GM12801 (cell line): ENCODE data around the gene LRRC46.

ENCODE experiments used
- TF ChIP-seq, protein P1 (sequence below): IDR thresholded peaks from one replicate; pipeline ENCODE4 v1.5.1; 2011; ENCODE audit warnings: control low read depth; ENCODE audit not compliant: insufficient read length; ENCODE audit errors: extremely low read depth

LRRC46 gene

DNA sequence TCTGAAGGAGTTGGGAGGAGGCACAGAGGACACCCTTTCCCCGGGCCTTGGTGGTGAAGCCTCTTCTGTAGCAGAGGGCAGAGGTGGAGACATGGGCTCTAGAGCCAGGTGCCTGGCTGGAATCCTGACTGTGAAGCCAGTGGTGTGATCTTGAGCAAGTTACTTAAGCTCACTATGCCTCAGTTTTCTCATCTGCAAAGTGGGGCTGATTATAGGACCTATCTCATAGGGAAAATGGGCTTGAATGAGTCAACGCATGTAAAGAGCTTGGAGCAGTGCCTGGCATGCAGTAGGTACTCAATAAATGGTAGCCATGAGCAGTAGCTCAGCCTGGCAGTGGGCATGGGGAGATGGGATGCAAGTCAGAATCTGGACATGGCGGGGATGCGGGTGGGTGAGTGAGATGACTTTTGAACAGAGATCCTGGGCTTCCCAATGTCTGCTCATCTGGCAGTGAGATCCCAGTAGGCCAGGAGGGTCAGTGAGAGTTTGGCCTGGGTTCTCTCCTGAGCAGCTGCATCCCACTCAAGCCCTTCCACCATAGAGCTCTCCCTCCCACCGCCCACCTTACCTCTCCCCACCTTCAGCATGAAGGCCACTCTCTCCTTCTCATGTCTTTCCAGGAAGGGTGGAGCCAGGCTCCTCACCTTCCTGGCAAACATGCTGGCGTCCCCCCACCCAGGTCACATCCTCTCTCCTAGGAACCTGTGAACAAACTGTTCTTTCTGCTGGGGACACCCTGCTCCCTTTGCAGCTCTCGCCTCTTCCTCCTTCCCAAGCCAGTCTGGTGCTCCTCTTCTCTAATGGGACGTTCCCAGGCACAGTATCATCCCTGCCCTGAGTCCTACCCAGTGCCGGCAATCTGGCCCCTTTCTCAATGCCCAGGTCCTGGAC is 51.5 kb downstream of the LRRC46 start:
- TF ChIP-seq, protein P1, sequence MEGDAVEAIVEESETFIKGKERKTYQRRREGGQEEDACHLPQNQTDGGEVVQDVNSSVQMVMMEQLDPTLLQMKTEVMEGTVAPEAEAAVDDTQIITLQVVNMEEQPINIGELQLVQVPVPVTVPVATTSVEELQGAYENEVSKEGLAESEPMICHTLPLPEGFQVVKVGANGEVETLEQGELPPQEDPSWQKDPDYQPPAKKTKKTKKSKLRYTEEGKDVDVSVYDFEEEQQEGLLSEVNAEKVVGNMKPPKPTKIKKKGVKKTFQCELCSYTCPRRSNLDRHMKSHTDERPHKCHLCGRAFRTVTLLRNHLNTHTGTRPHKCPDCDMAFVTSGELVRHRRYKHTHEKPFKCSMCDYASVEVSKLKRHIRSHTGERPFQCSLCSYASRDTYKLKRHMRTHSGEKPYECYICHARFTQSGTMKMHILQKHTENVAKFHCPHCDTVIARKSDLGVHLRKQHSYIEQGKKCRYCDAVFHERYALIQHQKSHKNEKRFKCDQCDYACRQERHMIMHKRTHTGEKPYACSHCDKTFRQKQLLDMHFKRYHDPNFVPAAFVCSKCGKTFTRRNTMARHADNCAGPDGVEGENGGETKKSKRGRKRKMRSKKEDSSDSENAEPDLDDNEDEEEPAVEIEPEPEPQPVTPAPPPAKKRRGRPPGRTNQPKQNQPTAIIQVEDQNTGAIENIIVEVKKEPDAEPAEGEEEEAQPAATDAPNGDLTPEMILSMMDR, result no peak

GRCh38 chr17:47883589-47884426 is 52.3 kb downstream of the LRRC46 start:
- TF ChIP-seq, protein P1, result no peak

DNA sequence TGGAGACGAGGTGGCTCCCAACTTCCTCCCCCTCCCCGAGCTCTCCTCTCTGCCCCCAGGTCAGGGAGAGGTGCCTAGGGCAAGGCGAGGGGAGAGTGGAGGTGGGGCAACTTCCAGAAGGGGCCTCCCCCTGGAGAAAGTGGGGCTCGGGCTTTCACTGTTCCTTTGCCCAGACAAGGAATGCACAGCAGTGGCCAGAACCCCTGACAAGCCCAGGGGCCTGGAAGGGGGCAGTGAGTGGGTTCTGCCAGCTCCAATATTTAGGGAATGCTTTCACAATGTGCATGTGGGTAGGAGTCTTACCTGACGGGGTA is 52.9 kb downstream of the LRRC46 start:
- TF ChIP-seq, protein P1, result no peak

GRCh38 chr17:47884905-47885730 is 53.6 kb downstream of the LRRC46 start:
- TF ChIP-seq, protein P1, result no peak
